Left cardiac atrium (tissue), 4 donors: ENCODE results near the gene ADI1. TPM values are rescaled to one million over a fixed set of nuclear protein-coding genes. Genes with fewer than 3 reads are reported as not detected.
A peak's percentile ranks its signal among the peaks of the same experiment; 100 is the strongest.

Source experiments
- ATAC-seq, 2 donors: fragments of 200-7000 bp; cut with Tn5 transposase; one replicate each; pipeline ENCODE4 v1.9.1; 2020; ENCODE audit warnings: mild to moderate bottlenecking in 2 of 2, moderate library complexity in 2 of 2
- DNase-seq: peaks from one replicate; pipeline ENCODE4 v3.0.0-alpha.2; 2020
- intact Hi-C, 2 donors: fragments of 100-400 bp; cut with DNase I; formaldehyde crosslinking; loops; one replicate each; pipeline versions ENCODE4 v1.14.1 to v1.15.1; 2022 to 2023
- long read RNA-seq: library from polyadenylated mRNA; unstranded; transcript quantifications from one replicate; pipeline ENCODE4 v2.0.0, GENCODE V29; 2021
- total RNA-seq, 2 donors: library from RNA; stranded (reverse); fragmentation: NEBNext Ultra II Directional; extraction: Animal tissue kit (Norgen Biotek cat#: 25700); gene quantifications; one replicate each; pipeline ENCODE4 v1.2.1, GENCODE V29; 2021
- donor health status: DM: no; HTN: yes; CAD: no.
- donor health status: DM: no; HTN: yes; CAD: no; lungs with severe emphysema.
- donor health status: DM: yes; HTN: yes; CAD: no.
- donor health status: Dilated cardiomyopathy.

ADI1 gene, protein sequence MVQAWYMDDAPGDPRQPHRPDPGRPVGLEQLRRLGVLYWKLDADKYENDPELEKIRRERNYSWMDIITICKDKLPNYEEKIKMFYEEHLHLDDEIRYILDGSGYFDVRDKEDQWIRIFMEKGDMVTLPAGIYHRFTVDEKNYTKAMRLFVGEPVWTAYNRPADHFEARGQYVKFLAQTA
- total RNA-seq: 100 to 1,000 TPM; 102 to 128 TPM
- long read RNA-seq, transcript ADI1-201 (4 exons, 2,391 nt): major isoform, 214 of 218 reads
- long read RNA-seq, partial matches to known transcripts: 3 of 218 reads
- long read RNA-seq, other reads (novel, unspliced or antisense): 1 of 218 reads

DNA sequence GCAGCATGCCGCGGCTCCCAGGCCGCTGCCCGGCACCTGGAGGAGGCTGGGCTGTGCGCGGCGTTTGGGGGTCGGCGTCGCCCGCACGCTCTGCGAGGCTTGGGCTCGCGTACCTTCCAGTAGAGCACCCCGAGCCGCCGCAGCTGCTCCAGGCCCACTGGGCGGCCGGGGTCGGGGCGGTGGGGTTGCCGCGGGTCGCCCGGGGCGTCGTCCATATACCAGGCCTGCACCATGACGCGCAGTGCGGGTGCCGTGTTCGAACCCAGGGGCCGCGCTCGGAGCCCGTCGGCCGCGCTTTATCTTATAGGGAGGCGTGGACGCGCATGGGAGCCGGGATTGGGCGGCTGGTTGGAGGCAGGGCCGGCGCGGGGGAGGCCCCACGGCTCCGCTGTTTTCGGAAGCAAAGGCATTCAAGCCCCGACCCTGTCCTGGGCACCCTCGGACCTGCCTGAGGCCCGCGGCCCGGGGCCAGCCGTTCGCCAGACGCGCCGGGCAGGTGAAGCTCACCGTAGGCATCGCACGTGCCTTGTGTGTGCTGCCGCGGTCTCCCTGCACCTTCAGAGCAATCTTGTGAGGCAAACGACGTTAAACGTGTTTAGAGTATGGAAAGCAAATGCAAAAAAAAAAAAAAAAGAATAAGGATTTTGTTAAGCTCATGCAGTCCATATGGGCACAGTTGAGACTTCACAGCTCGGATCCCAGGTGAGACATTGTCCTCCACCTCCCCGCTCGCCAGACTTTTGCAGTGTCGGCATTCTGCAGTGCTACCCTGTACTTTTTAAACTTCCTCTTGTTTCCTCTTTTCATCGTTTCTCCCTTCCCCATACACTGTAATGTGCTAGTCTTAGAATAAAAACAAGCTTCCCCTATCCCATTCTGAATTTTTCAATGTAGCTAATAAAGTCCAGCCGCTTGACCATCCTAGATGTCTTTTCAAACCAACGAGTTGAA lies at the start of gene ADI1:
TSS of gene ADI1 (minus strand) at position 277 of the 951 bp plus-strand sequence. CDS start at position 233, 44 bp downstream.
- DNase-seq (peak; percentile 88), ATAC-seq (peak; percentile 79 to 88)
- intact Hi-C loops: loop anchor here in 1 of 2 donors (5.0 kb wide), 1 partner anchor 57 kb away; no protein-coding TSS in a partner anchor

DNA sequence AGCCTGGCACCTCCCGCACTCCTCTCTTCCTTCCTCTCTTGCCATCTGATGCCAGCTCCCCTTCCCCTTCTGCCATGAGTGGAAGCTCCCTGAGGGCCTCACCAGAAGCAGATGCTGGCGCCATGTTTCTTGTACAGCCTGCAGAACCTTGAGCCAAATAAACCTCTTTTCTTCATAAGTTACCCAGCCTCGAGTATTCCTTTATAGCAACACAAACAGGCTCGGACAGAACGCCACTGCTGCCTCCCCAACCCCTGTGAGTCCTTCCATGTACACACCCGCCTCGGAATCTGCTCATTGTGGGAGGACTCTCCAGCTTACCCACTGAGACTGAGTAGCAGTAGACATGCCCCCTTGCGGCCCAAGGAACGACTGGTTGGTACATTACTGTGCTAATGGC lies 47.5 kb upstream of the ADI1 start:
- DNase-seq (no peak), ATAC-seq (no peak)
- intact Hi-C loops: no loop called here

DNA sequence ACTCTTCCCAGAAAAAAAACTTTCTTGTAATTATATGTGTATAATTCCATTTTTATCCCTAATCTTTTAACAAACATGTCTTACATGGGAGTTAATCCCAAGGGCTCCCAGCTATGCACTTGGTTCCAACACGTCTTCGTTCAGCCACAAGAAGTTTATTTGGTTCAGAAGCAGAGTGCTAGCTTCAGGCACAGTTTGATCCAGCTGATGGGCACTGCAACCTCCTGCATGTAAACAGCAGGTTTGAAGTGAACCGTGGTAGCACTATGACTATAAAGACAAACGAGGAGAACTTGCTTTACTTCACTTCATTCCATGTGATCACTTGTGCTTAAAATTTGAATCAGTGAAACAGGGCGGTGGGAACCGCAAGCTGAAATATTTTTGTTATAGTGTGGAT lies 45.8 kb upstream of the ADI1 start:
- intact Hi-C loops: no loop called here
- DNase-seq (no peak), ATAC-seq (no peak)

DNA sequence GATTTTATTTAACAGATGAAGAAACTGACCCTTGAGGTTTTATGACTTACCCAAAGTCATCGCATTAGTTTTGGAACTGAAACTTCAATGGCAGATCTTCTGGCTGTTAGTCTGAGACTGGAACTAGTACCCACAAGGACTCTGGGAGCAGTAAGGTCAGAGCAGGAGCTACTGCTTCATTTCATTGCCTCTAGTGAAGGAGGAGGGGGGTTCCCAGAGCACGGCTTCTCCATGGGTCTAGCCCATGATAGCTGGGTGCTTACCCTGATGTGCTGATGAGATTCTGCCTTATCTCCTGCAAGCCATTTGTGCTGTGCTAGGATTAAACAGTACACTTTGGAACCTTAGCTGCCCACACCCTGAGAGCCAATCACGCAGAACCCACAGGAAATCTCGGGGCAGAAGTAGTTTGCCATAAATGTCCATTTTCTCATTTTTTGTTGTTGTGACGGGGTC lies 44.2 kb upstream of the ADI1 start:
- DNase-seq: no peak
- no peak for ATAC-seq
- intact Hi-C loops: no loop called here

DNA sequence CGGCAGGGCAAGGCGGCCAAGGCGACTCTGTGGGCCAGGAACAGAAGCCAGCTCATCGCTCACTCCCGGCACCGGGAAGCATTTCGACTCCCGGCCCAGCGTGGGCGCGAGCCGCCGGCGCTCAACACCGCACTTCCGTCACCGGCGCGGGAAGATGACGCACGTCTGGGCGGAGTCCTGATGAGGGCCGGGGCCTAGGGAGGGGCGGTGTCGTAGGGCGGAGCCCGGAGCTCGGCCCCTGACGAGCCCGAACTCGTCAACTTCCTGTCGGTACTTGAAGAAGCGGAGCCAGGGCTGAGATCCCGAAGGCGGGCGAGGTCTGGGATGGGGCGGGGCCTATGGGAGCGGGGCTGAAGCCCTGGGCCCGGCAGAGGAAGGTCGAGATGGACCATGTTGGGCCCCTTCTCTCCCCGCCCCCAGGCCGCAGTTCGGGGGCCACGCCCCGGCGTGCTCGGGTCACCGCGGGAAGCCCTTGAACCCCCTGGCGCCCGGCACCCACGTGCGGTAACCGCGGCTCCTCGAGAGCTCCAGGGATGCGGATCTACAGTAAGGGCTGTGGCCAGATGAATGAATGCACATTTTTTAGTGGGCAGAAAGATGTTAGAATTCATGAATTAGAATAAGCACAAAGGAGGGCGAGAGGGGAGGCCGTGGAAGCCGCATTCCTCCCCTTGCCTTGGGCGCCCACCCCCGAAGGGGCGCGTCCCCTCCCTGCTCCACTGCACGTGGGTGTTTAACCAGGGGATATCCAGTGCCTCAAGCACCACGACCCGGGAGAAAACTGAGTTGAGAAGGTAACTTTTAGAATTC lies 39.1 kb upstream of the ADI1 start, which contains the start of gene RNASEH1:
TSS of gene RNASEH1 (minus strand) at position 129 of the 810 bp plus-strand sequence. CDS start at position 56, 73 bp downstream.
- DNase-seq (peak; percentile 98), ATAC-seq (peak; percentile 100)
- intact Hi-C loops: loop anchor here in 1 of 2 donors (2.0 kb wide), 1 partner anchor 16 kb away; the partner anchor contains the start of gene RPS7

DNA sequence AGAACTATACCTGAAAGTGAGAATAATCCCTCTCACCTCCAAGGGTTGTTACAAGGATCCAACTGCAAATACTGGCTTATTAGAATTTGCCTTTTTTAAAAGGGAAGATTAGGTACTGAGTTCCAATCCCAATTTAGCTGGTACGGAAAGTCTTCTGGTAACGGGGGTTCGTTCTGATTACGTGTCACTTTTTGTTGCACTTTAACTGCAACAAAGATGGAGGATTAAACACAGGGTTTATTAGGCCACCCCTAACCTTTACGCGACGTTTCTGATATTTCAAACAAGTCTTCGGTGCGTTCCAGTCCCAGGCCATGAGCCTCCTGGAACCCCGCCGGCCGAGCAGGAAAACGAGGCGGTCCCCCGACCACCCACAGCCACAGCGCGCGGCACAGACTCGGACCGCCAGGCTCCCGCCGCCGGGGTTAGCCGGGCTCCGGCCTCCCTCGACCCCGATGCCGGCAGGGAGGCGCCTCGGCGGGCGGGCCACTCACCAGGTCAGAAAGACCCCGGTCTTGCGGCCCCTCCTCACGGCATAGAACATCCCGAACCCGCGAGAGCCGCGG lies 38.4 kb upstream of the ADI1 start:
- intact Hi-C loops: loop anchor here in 1 of 2 donors (2.0 kb wide), 1 partner anchor 17 kb away; the partner anchor contains the start of gene RPS7

DNA sequence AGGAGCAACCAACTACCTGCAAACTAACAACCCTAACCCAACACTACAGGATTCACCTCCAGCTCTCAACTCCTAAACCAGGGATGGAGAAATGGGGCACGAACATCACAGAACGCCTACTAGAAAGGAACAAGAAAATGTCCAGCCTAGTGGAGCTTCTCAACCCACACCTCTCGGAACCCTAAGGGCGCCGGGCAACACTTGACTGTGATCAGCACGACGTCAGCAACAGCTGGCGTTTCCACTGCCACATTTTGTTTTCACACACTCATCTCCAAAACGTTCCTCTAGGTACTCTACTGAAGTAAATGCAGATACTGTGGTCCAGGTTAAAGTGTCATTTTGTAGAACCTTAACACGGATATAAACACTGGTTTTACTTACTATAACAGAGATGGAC lies 34.6 kb upstream of the ADI1 start:
- no peak for ATAC-seq
- no peak for DNase-seq
- intact Hi-C loops: no loop called here

More for the DNA sequence above, 38.4 kb upstream of the ADI1 start:
- ATAC-seq: peak; percentile 11 to 46
- DNase-seq: no peak

DNA sequence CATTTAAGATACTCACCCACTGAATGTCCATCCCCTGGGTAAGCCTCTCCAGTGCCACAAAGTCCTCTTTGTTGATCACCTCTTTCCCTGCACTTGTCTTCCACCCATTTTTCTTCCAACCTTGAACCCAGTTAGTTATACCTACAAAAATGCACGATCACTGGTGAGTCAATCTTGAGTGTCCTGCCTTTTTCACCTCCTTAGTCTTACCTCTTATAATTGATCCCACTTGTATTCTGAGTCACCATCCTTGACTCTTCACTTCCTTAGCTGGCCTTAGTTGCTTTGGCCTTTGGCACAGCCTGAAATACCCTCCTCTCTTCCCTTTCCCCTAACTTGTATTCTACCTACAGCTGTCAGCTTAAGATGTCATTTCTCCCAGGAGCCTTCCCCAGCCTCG lies 28.6 kb upstream of the ADI1 start:
- ATAC-seq: no peak
- intact Hi-C loops: no loop called here
- no peak for DNase-seq

DNA sequence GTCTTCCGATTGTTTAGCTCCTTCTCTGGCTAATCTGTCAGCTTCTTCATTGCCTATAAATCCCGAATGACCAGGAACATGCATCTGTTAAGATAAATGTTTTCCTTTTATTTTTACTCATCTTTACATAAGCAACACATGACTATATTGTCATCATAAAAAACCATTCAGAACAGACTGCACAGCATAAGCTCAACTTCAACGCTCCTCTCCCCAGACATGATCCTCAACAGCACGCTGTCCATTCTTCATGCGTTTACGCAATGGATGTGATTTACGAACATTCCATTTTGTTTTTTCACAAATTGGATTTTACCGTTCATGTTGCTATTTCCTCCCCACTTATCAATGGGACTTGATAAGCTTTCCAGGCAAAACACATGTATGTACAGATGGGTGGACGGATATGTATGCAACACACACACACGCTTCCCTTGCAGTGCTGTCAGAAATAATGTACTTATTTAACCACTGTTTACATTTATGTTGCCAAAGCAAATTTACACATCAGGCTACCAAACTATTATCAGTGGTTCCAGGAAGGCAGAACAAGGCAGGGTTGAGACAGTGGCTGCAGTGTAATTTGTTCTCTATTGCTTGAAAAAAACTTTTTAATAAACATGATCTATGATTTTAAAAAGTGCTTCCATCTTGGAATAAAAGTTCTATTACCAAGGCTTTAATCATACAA lies 26.6 kb upstream of the ADI1 start:
- DNase-seq (no peak), ATAC-seq (no peak)
- intact Hi-C loops: no loop called here

DNA sequence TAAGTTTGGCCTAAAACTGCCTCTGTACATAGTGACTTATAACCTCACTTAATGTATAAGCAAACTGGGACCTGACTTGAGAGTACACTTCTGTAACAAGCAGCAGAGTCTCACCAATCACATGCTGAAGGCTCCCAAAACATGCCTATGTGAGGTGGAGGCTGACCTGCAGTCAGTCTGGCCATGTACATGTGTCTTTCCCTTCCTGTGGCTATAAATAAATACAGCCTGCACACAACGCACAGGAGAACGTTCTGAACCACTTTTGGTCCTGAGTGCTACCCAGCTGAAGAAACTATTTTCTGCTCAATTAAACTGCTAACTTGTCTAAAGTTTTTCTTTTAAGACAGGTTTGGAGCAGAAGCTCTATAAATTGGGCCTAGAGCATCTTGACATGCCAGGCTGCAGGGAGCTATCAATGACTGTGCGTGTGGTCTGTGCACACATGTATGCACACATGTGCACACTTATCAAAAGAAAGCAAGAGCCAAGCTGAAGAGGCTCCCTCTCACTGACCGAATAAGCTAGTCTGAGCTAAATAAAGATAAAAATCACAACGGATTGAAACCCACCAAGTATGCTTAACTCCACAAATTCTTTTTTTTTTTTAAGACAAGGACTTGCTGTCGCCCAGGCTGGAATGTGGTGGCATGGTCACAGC lies 23.8 kb upstream of the ADI1 start:
- DNase-seq: no peak
- intact Hi-C loops: no loop called here
- peak in 1 of 2 donors; percentile 26 for ATAC-seq

DNA sequence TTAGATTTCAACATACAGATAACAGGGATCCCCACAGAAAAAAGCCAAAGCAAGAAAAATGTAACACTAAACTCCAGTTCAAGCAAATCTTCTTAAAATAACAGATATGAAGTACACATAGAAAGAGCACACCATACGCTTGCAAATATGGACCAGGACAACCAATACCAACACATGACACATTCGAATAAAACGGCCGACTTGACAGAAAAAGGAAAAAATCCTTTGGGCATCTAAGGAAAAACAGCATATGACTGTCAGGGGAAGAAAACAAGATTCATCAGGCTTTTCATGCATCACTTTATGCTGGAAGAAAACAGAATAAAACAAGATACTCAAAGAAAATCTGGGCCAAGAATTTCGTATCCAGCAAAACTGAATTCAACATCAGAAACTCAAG lies 22.8 kb upstream of the ADI1 start:
- ATAC-seq: no peak
- no peak for DNase-seq
- intact Hi-C loops: no loop called here

DNA sequence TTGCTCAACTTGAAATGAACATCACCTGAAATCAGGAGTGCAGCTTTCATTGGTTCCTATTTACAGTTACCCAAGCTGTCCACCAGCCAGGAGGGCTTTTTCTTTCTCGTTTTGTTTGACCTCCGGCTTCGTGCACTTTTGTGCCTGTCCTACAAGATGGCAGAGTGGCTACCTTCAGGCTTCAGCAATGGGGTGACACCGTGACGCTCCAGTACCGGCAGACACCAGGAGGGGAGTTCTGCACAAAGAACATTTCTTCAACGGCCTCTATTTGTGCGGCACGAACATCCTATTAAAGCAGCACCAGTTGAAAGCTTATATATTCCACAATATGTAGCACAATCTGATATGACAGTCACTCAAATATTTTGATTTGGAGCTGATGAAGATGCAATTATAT lies 20.5 kb upstream of the ADI1 start:
- intact Hi-C loops: no loop called here
- no peak for ATAC-seq
- DNase-seq: no peak

DNA sequence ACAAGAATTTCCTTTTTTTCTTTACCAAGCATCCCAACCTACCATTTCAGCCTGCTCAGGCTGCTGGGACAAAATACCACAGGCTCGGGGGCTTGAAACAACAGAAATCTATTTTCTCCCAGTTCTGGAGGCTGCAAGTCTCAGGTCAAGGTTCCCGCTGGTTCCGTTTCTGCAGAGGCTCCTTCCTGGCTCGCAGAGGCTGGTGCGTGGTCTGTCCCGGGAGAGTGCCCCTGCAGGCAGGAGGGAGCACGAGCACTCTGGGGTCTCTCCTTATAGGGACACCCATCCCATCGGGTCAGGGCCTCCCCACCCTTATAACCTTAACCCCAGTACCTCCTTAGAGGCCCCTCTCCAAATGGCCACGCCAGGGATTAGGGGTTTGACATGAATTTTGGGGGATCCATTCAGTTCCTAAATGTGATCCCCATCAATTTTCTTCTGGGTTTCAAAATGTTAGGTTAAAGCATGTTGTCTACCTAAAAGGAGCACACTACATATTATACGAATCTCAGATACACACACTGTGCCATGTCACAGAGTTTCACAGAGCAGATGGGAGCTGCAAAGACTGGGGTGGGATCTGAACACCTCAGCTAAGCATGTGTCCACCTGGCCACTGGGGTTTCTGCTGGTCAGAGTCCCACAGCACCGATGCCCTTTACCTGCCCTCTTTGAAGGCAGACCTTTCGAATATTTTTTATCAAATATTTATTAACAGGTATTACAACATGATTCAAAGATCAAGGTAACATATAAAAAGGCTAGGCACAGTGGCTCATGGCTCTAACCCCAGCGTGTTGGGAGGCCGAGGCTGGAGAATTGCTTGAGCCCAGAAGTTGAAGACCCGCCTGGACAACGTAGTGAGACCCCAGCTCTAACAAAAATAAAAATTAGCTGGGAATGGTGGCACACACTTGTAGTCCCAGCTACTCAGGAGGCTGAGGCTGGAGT lies 17.6 kb upstream of the ADI1 start:
- intact Hi-C loops: no loop called here
- peak; percentile 58 to 74 for ATAC-seq
- DNase-seq: peak; percentile 68

DNA sequence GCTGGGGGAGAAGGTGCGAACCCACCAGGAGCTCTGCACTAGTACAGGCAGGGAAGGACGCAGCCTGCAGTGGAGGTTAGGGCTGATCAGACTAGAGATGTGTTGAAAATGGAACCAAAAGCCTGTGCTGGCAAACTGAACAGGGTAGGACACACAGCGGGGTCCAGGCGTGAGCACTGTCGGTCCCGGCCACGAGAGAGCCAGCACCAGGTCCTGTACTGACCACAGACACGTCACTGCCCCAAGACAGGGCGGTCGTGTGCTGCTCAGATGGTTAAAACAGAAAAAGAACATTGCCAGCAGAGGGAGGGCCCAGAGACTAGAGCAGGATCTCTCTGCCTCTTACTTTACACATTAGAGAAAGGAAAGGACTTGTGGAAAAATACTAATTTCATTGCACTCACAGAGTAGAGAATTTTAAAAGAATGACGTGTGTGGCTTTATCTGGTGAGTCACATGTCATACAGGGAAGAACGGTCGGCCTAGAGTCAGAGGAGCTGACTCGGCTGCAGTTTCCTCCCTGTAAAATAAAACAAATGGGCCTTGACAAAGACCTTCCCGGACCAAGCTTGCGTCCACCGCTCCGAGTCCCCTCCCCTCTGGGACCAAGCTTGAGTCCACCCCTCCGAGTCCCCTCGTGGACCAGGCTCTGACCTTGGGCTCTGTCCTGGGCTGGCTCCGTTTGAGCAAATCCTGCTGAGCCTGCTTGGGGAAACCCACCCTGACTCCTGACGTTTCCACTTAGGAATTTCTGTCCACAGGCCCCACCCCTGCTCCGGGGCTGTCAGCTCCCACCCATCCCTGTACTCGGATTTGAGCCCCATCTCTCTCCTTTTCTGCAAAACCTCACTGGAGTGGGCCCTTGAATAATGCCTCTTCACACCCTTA lies 16.7 kb upstream of the ADI1 start:
- DNase-seq (peak; percentile 81), ATAC-seq (peak; percentile 75 to 87)
- intact Hi-C loops: no loop called here

DNA sequence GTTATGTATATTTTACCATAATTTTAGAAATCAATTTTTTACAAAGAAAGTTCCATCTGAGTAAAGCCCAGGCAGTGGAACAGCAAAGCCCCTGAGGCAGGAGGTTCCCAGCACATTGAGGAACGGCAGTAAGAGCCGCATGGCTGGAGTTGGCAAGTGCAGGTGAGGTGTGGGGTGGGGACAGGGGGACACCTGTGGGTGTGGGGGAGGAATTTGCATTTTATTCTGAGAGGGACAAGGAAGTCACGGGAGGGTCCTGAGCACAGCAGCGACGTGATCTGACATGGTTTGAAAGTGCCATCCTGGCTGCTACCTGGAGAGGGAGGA lies 16.1 kb upstream of the ADI1 start:
- DNase-seq (no peak), ATAC-seq (no peak)
- intact Hi-C loops: no loop called here
